NCI-H524 treated with DMSO at 0.1 percent for 48 hours (cell line): ENCODE results near the gene TBC1D10A.

Experiments
- DNase-seq: peaks from one replicate; lab custom pipeline; 2025; lab: John Stamatoyannopoulos, UW

The TBC1D10A gene

DNA sequence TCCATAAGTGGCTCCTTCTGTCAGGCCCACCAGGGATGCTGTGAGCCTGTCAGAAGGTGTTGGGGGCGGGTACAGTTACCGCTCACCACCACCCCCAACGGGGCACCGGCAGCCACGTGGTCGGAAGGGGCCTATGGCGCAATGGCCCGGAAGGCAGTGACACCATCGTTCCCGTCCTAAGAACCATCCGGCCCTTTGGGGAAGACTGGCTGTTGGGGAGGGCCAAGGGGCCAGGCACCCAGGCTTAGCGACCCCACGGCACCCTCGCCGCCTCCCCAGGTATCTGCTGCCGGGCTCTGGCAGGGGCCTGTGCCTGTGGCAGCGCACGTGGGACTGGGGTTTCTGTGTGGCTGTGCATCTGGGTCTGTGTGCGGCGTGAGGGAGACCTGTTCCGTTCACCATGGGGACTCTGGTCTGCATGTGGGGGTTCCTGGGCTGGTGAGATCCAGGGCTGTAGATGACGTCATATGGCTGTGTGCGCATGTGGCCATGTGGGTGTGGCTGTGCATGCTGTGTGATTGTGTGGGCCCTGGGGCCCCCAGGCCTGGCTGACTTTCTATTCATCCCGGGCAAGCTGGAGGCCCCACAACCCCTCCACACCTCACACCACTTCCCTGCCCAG lies 60.8 kb downstream of the TBC1D10A start:
- DNase-seq, result no peak

DNA sequence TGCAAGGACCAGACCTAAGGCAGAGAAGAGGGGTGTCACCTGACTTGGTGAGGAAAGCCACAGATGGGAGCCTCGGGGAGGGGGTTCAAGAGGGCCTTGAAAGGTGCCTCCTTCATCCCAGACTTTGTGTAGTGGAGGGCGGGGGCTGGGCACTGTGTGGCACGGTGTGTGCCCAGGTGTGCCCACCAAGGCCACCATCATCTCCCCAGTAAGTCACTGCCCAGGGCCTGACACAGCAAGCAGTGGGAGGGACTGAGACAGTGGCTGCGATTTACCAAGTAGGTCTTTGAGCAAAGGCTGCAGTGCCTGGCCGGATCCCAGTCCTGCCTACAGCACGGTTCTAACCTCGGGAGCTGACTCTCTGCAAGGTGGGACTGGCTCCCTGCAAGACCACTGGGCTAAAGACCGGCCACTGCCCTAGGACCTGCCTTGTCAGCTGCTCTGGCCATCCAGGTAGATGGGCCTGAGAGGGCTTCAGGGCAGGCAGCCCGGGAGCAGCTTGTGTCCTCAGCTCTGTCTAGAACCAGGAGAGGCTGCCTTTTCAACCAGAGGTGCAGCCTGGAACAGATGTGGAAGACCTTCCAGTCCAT lies 61.5 kb downstream of the TBC1D10A start:
- no peak for DNase-seq

DNA sequence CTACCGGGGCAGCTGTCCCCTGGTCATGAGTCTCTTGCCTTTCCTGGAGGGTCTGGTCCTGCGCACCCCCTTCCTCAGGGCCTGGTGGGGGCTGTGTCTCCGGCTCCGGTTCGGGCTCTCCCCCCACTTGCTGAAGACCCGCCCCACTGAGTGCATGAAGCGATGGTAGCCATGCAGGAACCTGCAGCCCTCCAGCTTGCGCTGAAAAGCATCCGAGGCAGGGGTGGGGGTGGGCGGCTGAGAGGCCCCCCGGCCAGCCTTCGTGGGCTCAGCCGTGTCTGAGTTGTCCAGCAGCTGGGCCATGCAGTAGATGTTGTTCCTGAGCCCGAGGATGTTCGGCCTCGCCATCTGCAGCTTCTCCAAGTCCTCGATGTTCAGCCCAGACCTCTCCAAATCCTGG lies 62.9 kb downstream of the TBC1D10A start:
- DNase-seq, result no peak

DNA sequence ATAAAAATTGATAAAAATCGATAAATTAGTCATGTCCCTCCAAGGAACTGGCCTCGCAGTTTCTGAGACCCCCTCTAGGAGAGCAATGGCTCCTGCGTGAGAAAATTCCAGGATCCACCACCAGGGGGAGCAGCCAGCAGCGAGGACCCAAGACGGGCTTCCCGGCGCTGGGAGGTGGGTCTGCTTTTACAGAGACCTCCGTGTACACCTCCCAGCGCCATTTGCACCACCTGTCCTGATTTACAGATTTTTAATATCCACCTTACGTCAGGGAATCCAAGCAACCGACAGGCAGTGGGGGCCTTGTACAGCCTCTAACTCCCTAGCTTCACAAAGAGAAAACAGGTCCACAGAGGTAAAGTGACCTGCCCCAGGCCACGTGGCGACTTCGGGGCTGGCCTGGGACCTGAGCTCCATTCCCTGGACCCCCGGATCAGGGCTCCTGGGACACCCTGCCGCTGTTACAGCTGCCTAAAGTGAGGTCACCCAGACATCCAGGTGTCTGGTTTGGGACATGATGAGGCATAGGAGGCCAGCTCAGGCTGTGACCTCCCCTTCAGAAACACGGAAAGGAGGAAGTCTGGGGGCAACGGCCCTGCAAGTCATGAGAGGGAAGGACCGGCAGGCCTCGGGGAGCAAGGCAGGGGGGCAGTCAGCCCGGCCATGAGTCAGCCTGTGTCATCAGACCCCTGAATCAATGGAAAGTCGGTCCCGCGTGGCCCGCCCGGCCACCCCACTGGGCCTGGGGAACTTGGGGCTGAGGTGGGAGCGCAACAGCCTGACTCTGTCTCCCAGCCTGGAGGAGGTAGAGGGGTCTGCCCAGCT lies 63.6 kb downstream of the TBC1D10A start:
- DNase-seq, result peak; percentile 2

DNA sequence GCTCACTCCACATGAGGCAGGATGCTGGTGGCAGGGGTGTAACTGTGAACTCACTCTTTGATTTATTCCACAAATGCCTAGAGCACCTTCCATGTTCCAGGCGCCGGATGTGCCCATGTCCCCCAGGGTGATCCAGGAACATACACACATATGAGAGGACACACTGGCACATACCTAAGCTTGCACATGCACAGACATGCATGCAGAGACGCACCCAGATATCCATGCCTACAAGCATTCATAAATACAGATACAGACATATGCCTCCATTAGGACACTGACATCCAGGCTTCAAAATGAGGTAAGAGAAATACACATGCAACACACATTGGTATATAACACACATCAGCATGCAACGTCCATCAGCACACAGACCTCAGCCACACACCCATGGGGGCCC lies 64.6 kb downstream of the TBC1D10A start:
- no peak for DNase-seq

DNA sequence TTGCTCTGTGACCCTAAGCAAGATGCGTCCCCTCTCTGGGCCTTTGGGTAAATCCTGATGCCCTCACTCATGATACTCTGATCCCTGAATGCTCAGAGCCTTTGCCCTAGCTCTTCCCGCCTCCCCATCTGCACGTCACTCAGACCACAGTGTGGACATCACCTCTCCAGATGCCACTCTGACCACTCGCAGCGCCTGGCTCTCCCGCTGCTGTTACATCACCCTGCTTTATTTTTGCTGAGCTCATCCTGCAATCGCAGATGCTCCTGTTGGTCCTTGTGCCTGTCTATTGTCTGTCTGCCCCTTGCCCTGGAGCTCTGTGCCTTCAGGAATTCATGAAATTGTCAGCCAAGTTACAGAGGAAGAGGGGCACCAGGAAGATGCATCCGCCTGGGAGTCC lies 65.6 kb downstream of the TBC1D10A start:
- no peak for DNase-seq

DNA sequence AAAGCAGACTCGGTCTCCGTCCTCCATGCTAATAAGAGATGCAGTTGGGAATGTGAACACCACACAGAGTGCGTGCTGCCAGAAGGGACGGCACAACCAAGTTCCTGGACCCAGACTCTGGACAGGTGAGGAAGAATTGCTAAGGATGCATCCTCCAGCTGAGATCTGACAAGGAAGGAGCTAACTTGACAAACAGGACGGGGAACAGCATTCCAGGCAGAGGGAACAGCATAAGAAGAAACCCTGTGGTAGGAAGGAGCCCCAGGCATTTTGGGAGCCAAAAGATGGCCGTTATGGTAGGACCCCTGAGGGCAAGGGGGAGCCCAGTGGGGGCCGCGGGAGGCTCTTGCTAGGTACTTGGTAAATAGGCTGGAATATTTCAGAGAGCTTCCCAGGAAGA lies 66.1 kb downstream of the TBC1D10A start:
- no peak for DNase-seq

DNA sequence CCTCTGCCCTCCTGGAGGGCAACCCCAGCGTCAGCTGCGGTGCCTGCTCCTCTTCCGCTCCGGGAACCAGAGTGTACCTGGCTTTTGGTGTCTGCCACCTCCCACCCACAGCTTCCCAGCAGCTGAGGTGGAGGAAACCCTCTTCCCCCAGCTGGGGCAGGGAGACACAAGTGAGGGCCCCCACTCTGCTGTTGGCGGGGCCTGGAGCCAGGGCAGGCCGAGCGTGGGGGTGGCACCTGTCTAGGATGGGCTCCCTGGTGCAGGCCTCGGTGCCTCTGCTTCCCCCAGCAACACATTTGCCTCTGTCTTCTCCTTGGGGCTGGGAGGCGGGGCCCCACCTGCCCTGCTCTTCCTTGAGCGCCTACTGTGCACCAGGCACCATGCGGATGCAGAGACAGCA lies 66.5 kb downstream of the TBC1D10A start:
- DNase-seq, result no peak

DNA sequence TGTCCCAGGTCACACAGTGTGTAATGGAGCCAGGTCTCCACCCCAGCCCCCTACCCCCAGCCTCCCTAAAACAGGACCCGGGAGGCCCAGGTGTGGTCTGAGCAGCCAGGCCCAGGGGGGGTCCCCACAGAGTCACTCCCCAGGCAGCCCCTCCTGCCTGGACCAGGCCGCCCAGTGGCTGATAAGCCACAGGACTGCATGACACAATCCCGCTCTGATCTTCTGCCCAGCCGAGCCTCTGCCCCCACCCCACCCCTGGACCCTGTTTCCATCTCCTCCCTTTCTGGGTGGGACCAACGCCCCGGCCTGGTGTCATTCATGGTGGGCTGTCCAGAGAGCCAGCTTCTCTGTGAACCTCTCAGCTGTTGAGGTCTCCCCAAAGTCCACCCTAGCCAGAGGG lies 72.4 kb downstream of the TBC1D10A start:
- DNase-seq, result no peak

DNA sequence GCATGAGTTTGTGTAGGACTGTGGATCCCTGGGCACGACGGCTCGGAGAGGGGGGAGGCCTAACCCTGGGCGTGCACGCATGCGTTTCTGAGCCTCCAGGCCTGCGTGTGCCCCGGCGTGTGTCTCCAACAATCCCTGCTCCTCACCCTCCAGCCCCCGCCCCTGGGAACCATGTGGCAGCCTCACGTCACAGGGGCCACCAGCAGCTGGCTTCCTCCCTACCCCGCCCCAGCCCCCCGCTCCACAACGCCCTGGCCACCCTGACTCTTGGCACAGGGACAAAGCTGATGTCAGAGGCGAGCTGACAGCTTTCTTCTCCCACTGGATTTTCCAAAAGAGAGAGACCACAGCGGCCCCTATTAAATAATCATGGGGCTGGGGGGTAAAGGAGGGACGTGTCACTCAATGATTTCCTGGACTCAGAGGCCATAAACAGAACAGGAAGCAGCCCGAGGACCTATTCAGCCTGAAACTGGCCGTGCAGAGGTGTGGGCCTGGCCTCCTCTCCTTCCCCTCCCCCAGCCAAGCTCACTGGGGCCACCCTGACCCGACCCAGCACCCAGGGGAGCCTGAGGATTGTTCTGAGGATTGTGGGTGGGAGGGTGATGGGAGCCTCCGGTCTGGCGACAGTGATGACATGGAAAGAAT lies 73.4 kb downstream of the TBC1D10A start:
- DNase-seq, result peak; percentile 20

DNA sequence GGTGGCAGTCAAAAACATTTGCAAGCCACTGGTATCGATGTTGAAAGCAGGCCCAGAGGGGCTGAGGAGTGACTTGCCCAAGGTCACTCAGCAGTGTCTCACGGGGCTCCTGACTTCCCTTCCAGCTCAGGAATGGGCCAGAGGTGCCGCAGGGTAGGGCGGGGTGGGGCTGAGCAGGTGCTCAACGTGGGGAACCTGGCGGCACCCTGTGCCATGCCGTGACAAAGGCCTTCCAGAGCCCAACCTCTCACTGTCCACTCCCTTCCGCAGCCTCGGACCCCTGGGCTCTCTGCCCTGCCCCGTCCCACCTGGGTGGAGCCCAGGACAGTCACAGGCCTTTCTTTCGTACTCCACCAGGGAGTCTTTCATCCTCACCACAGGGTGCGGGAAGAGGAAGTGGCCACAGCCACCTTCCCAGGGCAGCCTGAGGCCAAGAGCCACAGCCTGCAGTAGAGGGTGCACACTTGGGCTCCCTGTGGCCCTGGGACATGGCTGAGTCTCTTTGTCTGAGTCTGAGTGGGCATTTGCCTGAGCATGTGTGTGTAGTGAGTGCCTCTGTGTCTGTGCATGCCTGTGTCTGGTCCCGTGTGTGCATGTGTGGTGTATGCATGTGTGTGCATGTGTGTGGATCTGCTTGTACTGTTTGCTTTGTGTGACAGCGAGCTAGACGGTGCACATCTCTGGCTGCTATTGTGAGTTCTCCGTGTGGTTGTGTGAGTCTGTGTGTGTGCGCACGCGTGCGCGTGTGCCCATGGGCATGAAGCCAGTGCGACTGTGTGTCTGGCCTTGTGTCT lies 74.1 kb downstream of the TBC1D10A start:
- DNase-seq, result no peak

DNA sequence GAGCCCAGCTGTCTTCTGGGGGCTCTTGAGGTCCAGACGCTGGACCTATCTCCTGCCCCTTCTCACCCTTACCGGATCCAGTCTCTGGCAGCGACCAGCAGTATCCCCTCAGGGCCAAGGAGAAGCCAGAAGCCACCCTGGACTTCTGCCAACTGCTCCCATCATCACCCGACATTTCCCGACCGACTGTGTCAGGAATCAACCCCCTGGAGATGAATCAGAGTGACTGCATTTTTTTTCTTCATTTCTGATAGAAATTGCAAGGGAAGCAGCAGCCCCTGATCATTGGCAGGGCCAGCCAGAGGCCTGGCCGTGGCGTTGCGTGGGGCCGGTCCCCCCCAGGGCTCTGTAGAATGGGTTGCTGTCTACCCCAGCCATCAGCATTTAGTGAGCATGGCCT lies 75.0 kb downstream of the TBC1D10A start:
- DNase-seq, result no peak

DNA sequence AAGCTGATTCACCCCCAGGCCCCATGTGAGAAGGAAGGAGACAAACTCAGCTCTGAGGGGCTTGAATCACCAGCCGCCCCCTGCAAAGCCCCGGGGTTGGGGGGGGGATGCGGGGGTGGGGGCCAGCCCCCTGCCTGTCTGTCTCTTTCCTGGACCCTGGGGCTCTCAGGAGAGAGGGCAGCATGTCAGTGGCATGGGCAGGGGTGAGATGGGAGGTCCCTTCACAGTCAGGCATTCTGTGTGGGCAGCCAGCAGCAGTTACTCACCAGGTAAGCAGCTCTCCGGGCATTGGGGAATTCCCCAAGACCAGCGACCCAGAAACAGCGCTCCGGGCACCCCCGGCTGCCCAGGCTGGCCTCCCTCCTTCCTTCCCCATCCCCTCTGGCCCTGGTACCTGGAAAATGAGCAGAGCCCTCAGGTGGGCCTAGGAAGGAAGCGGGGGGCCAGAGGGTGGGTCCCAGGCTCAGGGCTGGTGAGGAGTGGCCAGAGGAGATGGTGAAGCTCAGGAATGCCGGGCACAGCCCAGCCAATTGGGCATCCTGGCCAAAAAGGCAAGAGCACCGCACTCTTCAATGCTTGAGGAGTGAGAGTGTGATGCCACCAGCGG lies 76.0 kb downstream of the TBC1D10A start:
- DNase-seq, result no peak

DNA sequence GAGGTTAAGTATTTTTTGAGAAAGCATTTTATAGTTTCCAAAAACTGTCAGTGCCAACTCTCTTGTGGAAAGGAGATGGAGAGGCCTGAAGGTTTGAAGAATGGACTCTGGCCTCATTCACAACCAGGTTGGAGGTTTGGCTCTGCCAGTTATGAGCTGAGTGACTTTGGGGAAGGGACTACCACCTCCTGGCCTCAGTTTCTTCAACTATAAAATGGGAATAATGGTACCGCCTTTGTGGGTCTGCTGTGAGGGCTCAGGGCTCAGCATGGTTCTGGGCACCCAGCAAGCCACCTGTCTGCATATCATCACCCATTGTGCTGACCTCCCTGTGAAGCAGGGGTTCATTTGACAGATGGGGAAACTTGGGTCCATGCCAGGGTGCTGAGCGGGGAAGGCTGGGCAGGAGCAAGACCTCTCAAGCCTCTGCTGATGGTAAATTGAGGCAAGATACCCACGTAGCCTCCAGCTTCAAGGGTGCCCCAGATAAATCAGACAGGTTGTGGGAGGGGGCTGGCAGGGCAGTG lies 76.6 kb downstream of the TBC1D10A start:
- no peak for DNase-seq

DNA sequence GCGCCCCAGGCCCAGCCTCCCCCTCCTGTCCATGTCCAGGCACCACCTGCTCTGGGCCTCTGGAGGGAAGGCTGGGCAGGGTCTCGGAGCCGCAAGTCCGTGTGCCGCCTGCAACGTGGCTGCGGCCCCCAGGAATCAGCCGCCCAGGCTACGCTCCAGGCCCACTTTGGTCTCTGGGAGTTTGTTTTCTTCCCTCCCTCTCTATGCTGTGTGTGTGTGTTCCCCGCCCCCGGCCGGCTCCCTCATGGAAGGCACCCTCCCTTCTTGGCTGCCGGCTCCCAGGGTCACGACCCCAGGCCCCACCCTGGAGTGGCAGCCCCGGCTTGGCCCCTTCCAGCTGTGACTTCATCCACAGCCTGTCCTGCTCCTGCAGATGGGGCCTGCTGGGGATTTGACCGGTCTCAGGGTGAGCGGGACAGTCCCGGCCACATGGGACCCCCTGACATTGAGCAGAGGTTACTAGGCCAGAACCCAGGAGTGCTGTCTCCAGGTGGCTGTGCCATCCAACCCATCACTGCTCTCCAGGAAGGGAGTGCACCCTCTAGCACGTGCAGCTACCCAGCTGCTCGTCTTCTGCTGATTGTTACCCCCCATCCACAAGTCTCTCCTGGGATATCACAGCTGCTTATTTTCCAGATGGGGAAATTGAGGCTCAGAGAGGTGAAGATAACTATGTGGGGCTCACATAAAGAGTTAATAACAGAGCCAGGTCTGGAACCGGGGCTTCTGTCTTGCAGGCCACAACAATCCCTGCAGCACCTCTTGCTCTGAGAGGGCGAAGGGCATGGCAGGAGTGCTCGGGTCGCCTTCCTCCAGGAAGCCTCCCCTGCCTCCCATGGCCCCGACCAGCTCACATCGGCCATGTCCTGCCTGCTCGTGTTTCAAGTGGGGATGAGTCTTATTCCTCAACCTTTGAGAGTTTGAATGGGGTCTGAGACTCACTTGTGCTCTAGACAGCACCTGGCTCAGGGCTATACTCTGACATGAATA lies 77.4 kb downstream of the TBC1D10A start:
- DNase-seq, result no peak

DNA sequence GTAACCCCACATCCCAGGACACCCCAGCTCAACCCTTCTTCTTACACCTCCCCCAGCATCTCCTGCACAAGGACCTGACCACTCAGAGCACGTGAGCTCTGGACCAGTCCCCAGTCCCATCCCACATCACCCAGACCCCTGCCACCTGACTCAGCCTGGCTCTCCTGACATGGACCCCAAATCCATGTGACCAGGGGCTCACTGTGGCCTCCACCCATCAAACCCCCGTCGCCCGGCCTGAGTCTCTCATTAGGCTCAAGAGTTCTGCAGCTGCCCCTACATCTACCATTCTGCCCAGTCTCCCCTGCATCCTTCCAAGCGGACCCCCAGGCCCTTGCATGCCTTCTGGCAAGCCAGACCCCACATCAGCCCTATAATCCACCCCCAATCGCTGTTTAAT lies 78.3 kb downstream of the TBC1D10A start:
- no peak for DNase-seq

DNA sequence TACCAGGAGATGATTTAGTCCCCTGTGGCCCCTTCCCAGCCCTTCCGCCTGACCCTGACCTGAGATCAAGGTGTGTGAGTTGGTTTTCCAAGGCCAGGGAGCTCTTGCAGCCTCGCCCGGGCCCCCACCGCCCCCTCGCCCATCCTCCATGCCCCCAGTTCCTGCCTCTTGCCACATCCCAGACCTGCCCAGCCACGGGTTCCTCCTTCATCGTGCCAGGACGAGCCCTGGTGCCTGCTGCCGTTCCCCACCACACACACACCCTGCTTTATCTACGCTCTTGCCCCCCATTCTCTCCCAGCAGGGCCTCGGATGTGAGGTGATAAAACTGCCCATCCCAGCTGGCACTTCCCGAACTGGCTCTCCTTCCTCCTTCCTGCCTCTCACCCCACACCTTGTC lies 78.8 kb downstream of the TBC1D10A start:
- DNase-seq, result no peak

DNA sequence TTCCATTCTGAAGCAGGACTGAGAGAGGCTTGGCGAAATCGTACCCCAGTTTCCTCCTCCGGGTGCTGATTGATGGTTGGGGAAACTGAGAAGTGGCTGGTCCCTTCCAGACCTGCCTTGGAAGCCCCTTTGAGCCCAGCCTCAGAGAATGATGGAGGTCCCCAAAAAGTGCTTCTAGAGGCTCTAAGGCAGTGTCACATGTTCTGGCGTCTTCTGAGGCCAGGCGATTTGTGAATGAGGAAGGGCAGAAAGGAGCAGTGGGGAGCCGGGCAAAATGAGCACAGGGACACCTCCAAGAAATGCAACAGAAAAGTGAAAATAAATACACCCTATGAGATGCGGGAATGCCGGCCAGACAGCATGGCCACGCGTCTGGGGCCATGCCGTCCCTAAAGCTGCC lies 79.2 kb downstream of the TBC1D10A start:
- DNase-seq, result no peak

DNA sequence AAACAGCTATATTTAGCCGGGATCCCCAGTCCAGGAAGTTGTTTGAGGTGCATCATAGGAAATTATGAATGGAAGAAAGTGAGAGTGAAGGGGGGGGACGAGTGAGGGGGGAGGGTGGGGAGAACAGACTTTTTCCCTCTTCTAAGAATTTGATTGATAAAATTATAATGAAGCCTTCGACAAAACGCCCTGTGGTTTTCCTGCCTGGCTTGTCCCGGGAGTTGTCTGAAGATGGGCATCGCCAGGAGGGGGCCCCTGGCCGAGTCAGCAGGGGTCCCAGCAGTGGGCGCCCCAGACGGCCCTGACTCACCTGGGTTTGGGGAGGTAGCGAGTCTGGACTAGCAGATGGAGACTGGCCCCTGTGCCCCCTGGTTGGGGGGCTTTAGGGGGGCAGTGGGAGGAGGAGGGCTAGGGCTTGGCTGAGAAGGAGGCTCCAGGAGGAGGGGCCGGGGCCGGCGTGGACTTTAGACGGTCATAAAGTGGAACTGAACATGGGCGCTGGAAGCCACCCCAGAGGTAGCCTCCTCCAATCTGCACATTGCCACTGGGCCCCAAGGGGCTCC lies 79.8 kb downstream of the TBC1D10A start:
- no peak for DNase-seq
